Upper lobe of left lung (tissue), 4 donors: ENCODE measurements around the gene ZNF593OS.

Experiments used
- CTCF ChIP-seq, 6 experiments: fragments of 450-650 bp in 4 of 6; fragments of 200-600 bp in 2 of 6; sonication (generic) in 2 of 6; IDR thresholded peaks; one replicate each; pipeline ENCODE4 v1.5.1; 2016 to 2019; ENCODE audit warnings: antibody characterized with exemption in 6 of 6
- EP300 ChIP-seq, 4 donors: sonication (generic); formaldehyde crosslinking; IDR thresholded peaks; one replicate each; pipeline ENCODE4 v1.5.1; 2017; ENCODE audit warnings: antibody characterized with exemption in 4 of 4, control low read depth in 2 of 4
- POLR2A ChIP-seq, 4 donors: fragments of 450-650 bp; IDR thresholded peaks; one replicate each; pipeline ENCODE4 v1.5.1; 2016 to 2017; ENCODE audit warnings: antibody characterized with exemption in 4 of 4, mild to moderate bottlenecking in 2 of 4

GRCh38 chr1:26142159-26142558 lies 29.5 kb downstream of the ZNF593OS start:
- TF ChIP-seq EP300 (IDR thresholded peaks at IDR 0.05) (no peak), POLR2A (IDR thresholded peaks at IDR 0.05) (no peak), CTCF (IDR thresholded peaks at IDR 0.05) (peak in 1 of 6 experiments; percentile 10)
